GM18511 (cell line): ENCODE results near the gene DCHS2.
A peak's percentile ranks its signal among the peaks of the same experiment; 100 is the strongest.

Experiments used
- ATAC-seq: cut with Tn5 transposase; IDR thresholded peaks from one replicate; pipeline ENCODE4 v1.9.1; 2021; ENCODE audit warnings: mild to moderate bottlenecking, moderate library complexity; ENCODE audit not compliant: unreplicated experiment

DCHS2 gene

GRCh38 chr4:154452798-154453346, 38.7 kb downstream of the DCHS2 start:
- no peak for ATAC-seq

- no peak for ATAC-seq
Measured at GRCh38 chr4:154450966-154451365, 40.6 kb downstream of the DCHS2 start.

GRCh38 chr4:154444958-154445357, 46.6 kb downstream of the DCHS2 start:
- ATAC-seq: no peak

GRCh38 chr4:154441982-154442381, 49.6 kb downstream of the DCHS2 start:
- no peak for ATAC-seq

- no peak for ATAC-seq
Measured at GRCh38 chr4:154441124-154441523, 50.5 kb downstream of the DCHS2 start.

GRCh38 chr4:154439224-154439623, 52.4 kb downstream of the DCHS2 start:
- no peak for ATAC-seq

GRCh38 chr4:154435895-154436294, 55.7 kb downstream of the DCHS2 start:
- no peak for ATAC-seq

- no peak for ATAC-seq
Measured at GRCh38 chr4:154433543-154433942, 58.1 kb downstream of the DCHS2 start.

GRCh38 chr4:154429176-154429575, 62.4 kb downstream of the DCHS2 start:
- no peak for ATAC-seq

GRCh38 chr4:154427149-154427548, 64.5 kb downstream of the DCHS2 start:
- no peak for ATAC-seq

- no peak for ATAC-seq
Measured at GRCh38 chr4:154425514-154425913, 66.1 kb downstream of the DCHS2 start.

- ATAC-seq: no peak
Measured at GRCh38 chr4:154424810-154425484, 66.7 kb downstream of the DCHS2 start.

GRCh38 chr4:154422152-154422551, 69.4 kb downstream of the DCHS2 start:
- ATAC-seq: peak; percentile 59

GRCh38 chr4:154421618-154422017, 70.0 kb downstream of the DCHS2 start:
- ATAC-seq: peak; percentile 64

- ATAC-seq: no peak
Measured at GRCh38 chr4:154417373-154417673, 74.3 kb downstream of the DCHS2 start.

GRCh38 chr4:154416190-154416547, 75.4 kb downstream of the DCHS2 start:
- peak; percentile 54 for ATAC-seq

- ATAC-seq: no peak
Measured at GRCh38 chr4:154415313-154415712, 76.3 kb downstream of the DCHS2 start.

- no peak for ATAC-seq
Measured at GRCh38 chr4:154414796-154415195, 76.8 kb downstream of the DCHS2 start.

GRCh38 chr4:154414371-154414770, 77.2 kb downstream of the DCHS2 start:
- ATAC-seq: no peak

GRCh38 chr4:154407443-154407842, 84.2 kb downstream of the DCHS2 start:
- no peak for ATAC-seq

- peak; percentile 97 for ATAC-seq
Measured at GRCh38 chr4:154406018-154406795, 85.4 kb downstream of the DCHS2 start.

- no peak for ATAC-seq
Measured at GRCh38 chr4:154399259-154399974, 92.2 kb downstream of the DCHS2 start.
